Left ventricle myocardium inferior (tissue), 1 donor: ENCODE results near the gene LAMP5. TPM values are rescaled to one million over a fixed set of nuclear protein-coding genes. Genes with fewer than 3 reads are reported as not detected.

Source experiments
- DNase-seq: peaks from one replicate; pipeline ENCODE4 v3.0.0-alpha.2; 2020
- H3K27ac ChIP-seq: fragments of 200-600 bp; replicated peaks from 2 replicates; pipeline ENCODE4 v1.8.0; 2021
- H3K27me3 ChIP-seq: fragments of 200-600 bp; 2 replicates; pipeline ENCODE4 v1.8.0; 2021; ENCODE audit warnings: low read depth
- H3K36me3 ChIP-seq: fragments of 200-600 bp; 2 replicates; pipeline ENCODE4 v1.8.0; 2021
- H3K4me1 ChIP-seq: fragments of 200-600 bp; 2 replicates; pipeline ENCODE4 v1.8.0; 2021
- H3K4me3 ChIP-seq: fragments of 200-600 bp; 2 replicates; pipeline ENCODE4 v1.8.0; 2021; ENCODE audit warnings: mild to moderate bottlenecking, moderate library complexity
- H3K9me3 ChIP-seq: fragments of 200-600 bp; replicated peaks from 2 replicates; pipeline ENCODE4 v1.8.0; 2021
- CTCF ChIP-seq: fragments of 200-600 bp; IDR thresholded peaks from 2 replicates; pipeline ENCODE4 v1.8.0; 2021; ENCODE audit warnings: antibody characterized with exemption, mild to moderate bottlenecking, borderline replicate concordance
- intact Hi-C: fragments of 100-400 bp; cut with micrococcal nuclease; formaldehyde crosslinking; loops from one replicate; pipeline ENCODE4 v1.11.0; 2022
- total RNA-seq: library from RNA; stranded (reverse); fragmentation: NEBNext Ultra II Directional; extraction: Animal tissue kit (Norgen Biotek cat#: 25700); gene quantifications from one replicate; pipeline ENCODE4 v1.2.1, GENCODE V29; 2021
- donor health status: DM: no; HTN: yes; CAD: no; lungs with severe emphysema.

The LAMP5 gene
- total RNA-seq, 1 donor from 2014 or later, result not detected

- Histone ChIP-seq H3K36me3 (no peaks in the 10 kb centered on the region), H3K9me3 (no peaks in the 10 kb centered on the region), H3K4me3 (no peak overlapping the region), H3K4me1 (no peaks in the 10 kb centered on the region), H3K27me3 (peaks cover 17% of the 10 kb centered on the region), H3K27ac (no peak overlapping the region)
- intact Hi-C loops, result no loop called here
- TF ChIP-seq CTCF, result no peak
- DNase-seq, result no peak
These were observed 36.5 kb downstream of the LAMP5 start for GRCh38 chr20:9550871-9551270.

GRCh38 chr20:9551808-9552550 lies 37.6 kb downstream of the LAMP5 start:
- no peak for TF ChIP-seq CTCF
- Histone ChIP-seq H3K27me3 (peaks cover 20% of the 10 kb centered on the region), H3K9me3 (no peaks in the 10 kb centered on the region), H3K4me1 (no peaks in the 10 kb centered on the region), H3K4me3 (no peak overlapping the region), H3K27ac (no peak overlapping the region), H3K36me3 (no peaks in the 10 kb centered on the region)
- no peak for DNase-seq
- intact Hi-C loops, result no loop called here

GRCh38 chr20:9555781-9556180 lies 41.4 kb downstream of the LAMP5 start:
- no peaks in the 10 kb centered on the region for H3K36me3 ChIP-seq
- TF ChIP-seq CTCF, result no peak
- H3K9me3 ChIP-seq, result no peaks in the 10 kb centered on the region
- DNase-seq, result no peak
- intact Hi-C loops, result no loop called here
- no peaks in the 10 kb centered on the region for H3K4me1 ChIP-seq
- H3K27me3 ChIP-seq, result peaks cover 36% of the 10 kb centered on the region
- H3K4me3 ChIP-seq, result no peak overlapping the region
- H3K27ac ChIP-seq, result no peak overlapping the region

- Histone ChIP-seq H3K4me1 (no peaks in the 10 kb centered on the region), H3K27ac (no peak overlapping the region), H3K36me3 (no peaks in the 10 kb centered on the region), H3K4me3 (no peak overlapping the region), H3K9me3 (no peaks in the 10 kb centered on the region), H3K27me3 (peaks cover 52% of the 10 kb centered on the region)
- no peak for DNase-seq
- intact Hi-C loops, result no loop called here
- no peak for TF ChIP-seq CTCF
These were observed 43.0 kb downstream of the LAMP5 start for GRCh38 chr20:9557411-9557810.

GRCh38 chr20:9565910-9566550 lies 51.6 kb downstream of the LAMP5 start:
- H3K27ac ChIP-seq, result no peak overlapping the region
- H3K9me3 ChIP-seq, result no peaks in the 10 kb centered on the region
- intact Hi-C loops, result no loop called here
- H3K27me3 ChIP-seq, result peaks cover 72% of the 10 kb centered on the region
- DNase-seq, result no peak
- no peak overlapping the region for H3K4me3 ChIP-seq
- H3K4me1 ChIP-seq, result no peaks in the 10 kb centered on the region
- H3K36me3 ChIP-seq, result no peaks in the 10 kb centered on the region
- TF ChIP-seq CTCF, result no peak
